ENCODE results near the gene ZNF280D.

The ZNF280D gene

DNA sequence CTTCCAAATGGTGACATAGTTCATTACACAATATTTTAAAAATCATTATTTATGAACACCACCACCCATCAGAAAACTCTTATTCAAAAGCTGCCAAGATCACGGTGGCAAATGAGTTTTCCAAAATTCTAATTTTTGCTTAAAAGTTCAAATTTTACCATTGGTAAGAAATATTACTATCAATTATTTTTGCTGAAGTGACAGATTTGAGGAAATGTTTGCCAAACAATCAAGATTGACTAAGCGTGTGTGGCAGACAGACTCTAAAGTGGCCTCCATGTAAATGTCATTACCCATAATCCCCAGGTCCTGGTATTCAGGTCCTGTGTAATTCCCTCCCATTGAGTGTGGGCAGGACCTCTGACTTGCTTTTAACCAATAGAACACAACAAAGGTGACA is 35.0 kb downstream of the ZNF280D start:
- TF ChIP-seq, protein P1, sequence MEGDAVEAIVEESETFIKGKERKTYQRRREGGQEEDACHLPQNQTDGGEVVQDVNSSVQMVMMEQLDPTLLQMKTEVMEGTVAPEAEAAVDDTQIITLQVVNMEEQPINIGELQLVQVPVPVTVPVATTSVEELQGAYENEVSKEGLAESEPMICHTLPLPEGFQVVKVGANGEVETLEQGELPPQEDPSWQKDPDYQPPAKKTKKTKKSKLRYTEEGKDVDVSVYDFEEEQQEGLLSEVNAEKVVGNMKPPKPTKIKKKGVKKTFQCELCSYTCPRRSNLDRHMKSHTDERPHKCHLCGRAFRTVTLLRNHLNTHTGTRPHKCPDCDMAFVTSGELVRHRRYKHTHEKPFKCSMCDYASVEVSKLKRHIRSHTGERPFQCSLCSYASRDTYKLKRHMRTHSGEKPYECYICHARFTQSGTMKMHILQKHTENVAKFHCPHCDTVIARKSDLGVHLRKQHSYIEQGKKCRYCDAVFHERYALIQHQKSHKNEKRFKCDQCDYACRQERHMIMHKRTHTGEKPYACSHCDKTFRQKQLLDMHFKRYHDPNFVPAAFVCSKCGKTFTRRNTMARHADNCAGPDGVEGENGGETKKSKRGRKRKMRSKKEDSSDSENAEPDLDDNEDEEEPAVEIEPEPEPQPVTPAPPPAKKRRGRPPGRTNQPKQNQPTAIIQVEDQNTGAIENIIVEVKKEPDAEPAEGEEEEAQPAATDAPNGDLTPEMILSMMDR (IDR thresholded peaks at IDR 0.05; ENCODE audit: low read depth, low read length, missing control alignments): no peak
- H3K27ac ChIP-seq: no peak overlapping the region
- no peak overlapping the region for H3K4me3 ChIP-seq (ENCODE audit: low read depth, low read length)
- peaks cover 21% of the 10 kb centered on the region for H3K36me3 ChIP-seq (replicated peaks)
- no peaks in the 10 kb centered on the region for H3K27me3 ChIP-seq (replicated peaks)
- in situ Hi-C loops (cut with HindIII; ENCODE audit: low pct_ligation_motif_present, low sequenced_read_pairs): no loop called here
- no peak for DNase-seq

DNA sequence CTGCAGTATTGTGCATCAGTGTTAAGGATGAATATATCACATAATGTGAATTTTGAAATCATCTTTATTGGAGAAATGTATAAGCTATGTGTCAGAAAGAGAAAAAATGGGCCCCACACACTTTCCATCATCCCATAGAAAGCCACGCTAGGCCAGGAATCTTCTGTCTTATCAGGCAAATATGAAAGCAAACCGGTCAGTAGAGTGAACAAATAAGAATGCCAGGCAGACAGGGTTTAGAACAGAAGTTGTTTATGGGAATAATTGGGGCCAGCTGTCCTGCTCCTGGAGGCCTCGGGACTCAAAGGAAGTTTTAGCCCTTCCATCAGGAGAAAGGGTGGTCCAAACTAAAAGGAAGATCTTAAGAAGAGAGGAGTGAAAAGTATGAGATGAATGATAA is 39.5 kb downstream of the ZNF280D start:
- no peaks in the 10 kb centered on the region for H3K27me3 ChIP-seq (replicated peaks)
- no peak overlapping the region for H3K4me3 ChIP-seq (ENCODE audit: low read depth, low read length)
- in situ Hi-C loops (cut with HindIII; ENCODE audit: low pct_ligation_motif_present, low sequenced_read_pairs): no loop called here
- H3K36me3 ChIP-seq (replicated peaks): peaks cover 6% of the 10 kb centered on the region
- H3K27ac ChIP-seq: no peak overlapping the region
- peak; percentile 3 for DNase-seq
- TF ChIP-seq, protein P1 (IDR thresholded peaks at IDR 0.05; ENCODE audit: low read depth, low read length, missing control alignments): no peak

DNA sequence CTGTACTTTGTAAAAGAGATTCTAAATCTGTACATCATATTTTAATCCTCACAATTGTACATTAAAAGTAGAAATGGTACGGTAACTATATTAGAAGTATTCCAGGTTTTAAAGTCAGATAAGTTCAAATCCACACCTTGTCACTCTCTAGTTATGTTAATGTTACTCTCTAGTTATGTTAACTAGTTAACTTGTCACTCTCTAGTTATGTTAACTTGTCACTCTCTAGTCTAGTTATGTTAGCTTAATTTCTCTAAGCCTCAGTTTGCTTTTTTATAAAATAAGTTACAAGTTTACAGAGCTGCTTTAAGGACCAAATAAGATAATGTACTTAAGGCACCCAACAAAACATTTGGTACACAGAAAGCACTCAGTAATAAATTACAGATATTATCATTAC is 42.6 kb downstream of the ZNF280D start:
- in situ Hi-C loops (cut with HindIII; ENCODE audit: low pct_ligation_motif_present, low sequenced_read_pairs): no loop called here
- no peak overlapping the region for H3K27ac ChIP-seq
- H3K4me3 ChIP-seq (ENCODE audit: low read depth, low read length): no peak overlapping the region
- no peaks in the 10 kb centered on the region for H3K36me3 ChIP-seq (replicated peaks)
- TF ChIP-seq, protein P1 (IDR thresholded peaks at IDR 0.05; ENCODE audit: low read depth, low read length, missing control alignments): no peak
- DNase-seq: no peak
- H3K27me3 ChIP-seq (replicated peaks): no peaks in the 10 kb centered on the region

DNA sequence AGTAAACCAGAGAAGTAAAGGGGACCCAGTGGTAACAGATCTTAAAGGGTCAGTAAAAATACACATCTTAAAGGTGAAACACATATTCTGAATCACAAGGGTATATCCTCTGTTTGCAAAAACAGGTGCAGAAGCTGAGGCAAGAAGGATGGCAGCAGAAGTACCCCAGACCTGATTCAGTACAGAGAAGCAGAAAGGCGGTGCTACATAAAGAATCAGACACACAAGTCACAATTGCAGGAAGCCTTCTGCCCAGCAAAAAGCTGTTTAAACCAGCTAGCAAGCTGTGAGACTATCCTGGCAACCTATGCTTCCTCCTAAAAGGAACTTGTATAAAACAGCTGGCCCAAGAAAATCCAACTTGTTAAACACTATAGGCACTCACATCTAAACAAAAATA is 49.4 kb downstream of the ZNF280D start:
- DNase-seq: no peak
- H3K36me3 ChIP-seq (replicated peaks): no peaks in the 10 kb centered on the region
- in situ Hi-C loops (cut with HindIII; ENCODE audit: low pct_ligation_motif_present, low sequenced_read_pairs): no loop called here

DNA sequence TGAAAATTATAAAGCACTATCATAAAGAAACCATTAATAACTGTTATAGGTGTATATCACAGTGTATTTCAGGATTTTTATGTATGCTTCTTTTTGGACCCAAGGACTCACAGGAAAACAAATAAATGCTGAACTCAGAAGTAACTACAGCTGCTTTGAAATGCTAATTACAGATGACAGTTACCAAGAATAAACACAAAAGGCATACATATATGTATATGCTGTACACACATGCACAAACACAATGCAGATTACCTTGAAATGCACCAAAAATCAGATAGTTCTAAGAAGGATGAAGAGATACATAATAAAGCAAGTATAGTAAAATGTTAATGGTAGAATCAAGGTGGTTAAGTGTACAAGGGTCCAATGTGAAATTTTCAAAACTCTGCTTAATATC is 52.2 kb downstream of the ZNF280D start:
- in situ Hi-C loops (cut with HindIII; ENCODE audit: low pct_ligation_motif_present, low sequenced_read_pairs): no loop called here
- Histone ChIP-seq H3K27me3 (replicated peaks) (no peaks in the 10 kb centered on the region), H3K4me3 (ENCODE audit: low read depth, low read length) (no peak overlapping the region), H3K27ac (no peak overlapping the region), H3K36me3 (replicated peaks) (no peaks in the 10 kb centered on the region)
- TF ChIP-seq, protein P1 (IDR thresholded peaks at IDR 0.05; ENCODE audit: low read depth, low read length, missing control alignments): no peak
- DNase-seq: no peak

More for the DNA sequence above, 49.4 kb downstream of the ZNF280D start:
- Histone ChIP-seq H3K27ac (no peak overlapping the region), H3K4me3 (ENCODE audit: low read depth, low read length) (no peak overlapping the region), H3K27me3 (replicated peaks) (no peaks in the 10 kb centered on the region)
- TF ChIP-seq, protein P1 (IDR thresholded peaks at IDR 0.05; ENCODE audit: low read depth, low read length, missing control alignments): no peak

DNA sequence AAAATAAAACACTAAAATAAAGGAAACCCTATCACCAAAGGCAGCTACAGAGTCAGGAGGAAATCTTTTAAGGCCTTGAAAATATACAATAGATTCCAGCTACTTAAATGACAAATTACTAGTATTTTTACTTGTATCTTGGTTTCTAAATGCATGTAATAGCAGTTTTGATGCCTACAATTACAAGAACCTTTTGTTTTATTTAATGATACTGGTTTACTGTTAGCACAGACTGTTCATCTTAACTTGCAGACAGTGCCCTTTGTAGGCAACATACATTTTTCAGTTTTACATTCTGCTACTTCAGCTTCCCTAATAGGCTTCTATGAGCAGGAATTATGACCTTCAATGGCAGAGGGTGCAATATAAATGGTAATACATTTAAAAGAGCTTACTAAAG is 54.1 kb downstream of the ZNF280D start:
- H3K4me3 ChIP-seq (ENCODE audit: low read depth, low read length): no peak overlapping the region
- DNase-seq: no peak
- in situ Hi-C loops (cut with HindIII; ENCODE audit: low pct_ligation_motif_present, low sequenced_read_pairs): no loop called here

More for the DNA sequence above, 54.1 kb downstream of the ZNF280D start:
- TF ChIP-seq, protein P1 (IDR thresholded peaks at IDR 0.05; ENCODE audit: low read depth, low read length, missing control alignments): no peak
- Histone ChIP-seq H3K27me3 (replicated peaks) (no peaks in the 10 kb centered on the region), H3K27ac (no peak overlapping the region), H3K36me3 (replicated peaks) (peaks cover 2% of the 10 kb centered on the region)
